ENCODE results near the gene CYSLTR2. TPM values are rescaled to one million over a fixed set of nuclear protein-coding genes. Genes with fewer than 3 reads are reported as not detected.
A peak's percentile ranks its signal among the peaks of the same experiment; 100 is the strongest.

CYSLTR2 gene
- total RNA-seq, 4 donors from 2014 or later = 0.14 to 0.16 TPM; not detected in 2

DNA sequence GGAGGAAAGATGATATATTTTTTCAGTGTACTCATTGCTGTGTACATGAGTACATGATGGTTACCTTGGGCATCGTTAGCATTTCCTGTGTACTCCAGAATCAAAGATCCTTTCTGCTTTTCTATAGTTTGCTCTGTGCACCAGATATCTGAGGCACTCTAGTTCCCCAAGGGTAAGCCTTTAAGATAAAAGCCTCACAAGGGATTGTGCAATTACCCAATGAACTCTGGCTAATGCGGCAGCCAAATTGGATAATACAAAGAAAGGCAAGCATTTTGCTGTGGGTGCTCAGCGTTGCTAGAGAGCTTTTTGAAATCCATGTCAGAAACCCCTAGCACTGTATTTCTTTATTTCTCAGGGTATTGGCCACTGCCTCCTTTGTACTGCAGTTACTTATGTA, 2.9 kb downstream of the CYSLTR2 start:
- intact Hi-C loops (cut with DNase I; ENCODE audit: low total_unique reads) (no loop called here), in situ Hi-C loops (cut with MboI; ENCODE audit: low pct_ligation_motif_present in 1 of 4, low pct_unique_long_range_greater_than_20kb in 1 of 4, low sequenced_read_pairs in 3 of 4) (no loop called here)
- no peak for DNase-seq
- no peaks in the 10 kb centered on the region for H3K36me3 ChIP-seq
- H3K9me3 ChIP-seq = no peaks in the 10 kb centered on the region
- H3K4me3 ChIP-seq = no peak overlapping the region
- TF ChIP-seq POLR2A (IDR thresholded peaks at IDR 0.05) = no peak
- TF ChIP-seq POLR2AphosphoS5 (IDR thresholded peaks at IDR 0.05) = no peak
- TF ChIP-seq, protein P1, sequence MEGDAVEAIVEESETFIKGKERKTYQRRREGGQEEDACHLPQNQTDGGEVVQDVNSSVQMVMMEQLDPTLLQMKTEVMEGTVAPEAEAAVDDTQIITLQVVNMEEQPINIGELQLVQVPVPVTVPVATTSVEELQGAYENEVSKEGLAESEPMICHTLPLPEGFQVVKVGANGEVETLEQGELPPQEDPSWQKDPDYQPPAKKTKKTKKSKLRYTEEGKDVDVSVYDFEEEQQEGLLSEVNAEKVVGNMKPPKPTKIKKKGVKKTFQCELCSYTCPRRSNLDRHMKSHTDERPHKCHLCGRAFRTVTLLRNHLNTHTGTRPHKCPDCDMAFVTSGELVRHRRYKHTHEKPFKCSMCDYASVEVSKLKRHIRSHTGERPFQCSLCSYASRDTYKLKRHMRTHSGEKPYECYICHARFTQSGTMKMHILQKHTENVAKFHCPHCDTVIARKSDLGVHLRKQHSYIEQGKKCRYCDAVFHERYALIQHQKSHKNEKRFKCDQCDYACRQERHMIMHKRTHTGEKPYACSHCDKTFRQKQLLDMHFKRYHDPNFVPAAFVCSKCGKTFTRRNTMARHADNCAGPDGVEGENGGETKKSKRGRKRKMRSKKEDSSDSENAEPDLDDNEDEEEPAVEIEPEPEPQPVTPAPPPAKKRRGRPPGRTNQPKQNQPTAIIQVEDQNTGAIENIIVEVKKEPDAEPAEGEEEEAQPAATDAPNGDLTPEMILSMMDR (IDR thresholded peaks at IDR 0.05) = no peak
- no peak for TF ChIP-seq EP300 (IDR thresholded peaks at IDR 0.05; ENCODE audit: low read depth)
- no peaks in the 10 kb centered on the region for H3K27me3 ChIP-seq
- peaks cover 0 to 15% (median 0%) of the 10 kb centered on the region in 4 donors for H3K4me1 ChIP-seq
- 74 to 100% methylated on average over 1 to 3 of the region's 3 CpGs for WGBS, 2 donors (ENCODE audit: low coverage in 1 of 2)
- no peak overlapping the region for H3K27ac ChIP-seq

DNA sequence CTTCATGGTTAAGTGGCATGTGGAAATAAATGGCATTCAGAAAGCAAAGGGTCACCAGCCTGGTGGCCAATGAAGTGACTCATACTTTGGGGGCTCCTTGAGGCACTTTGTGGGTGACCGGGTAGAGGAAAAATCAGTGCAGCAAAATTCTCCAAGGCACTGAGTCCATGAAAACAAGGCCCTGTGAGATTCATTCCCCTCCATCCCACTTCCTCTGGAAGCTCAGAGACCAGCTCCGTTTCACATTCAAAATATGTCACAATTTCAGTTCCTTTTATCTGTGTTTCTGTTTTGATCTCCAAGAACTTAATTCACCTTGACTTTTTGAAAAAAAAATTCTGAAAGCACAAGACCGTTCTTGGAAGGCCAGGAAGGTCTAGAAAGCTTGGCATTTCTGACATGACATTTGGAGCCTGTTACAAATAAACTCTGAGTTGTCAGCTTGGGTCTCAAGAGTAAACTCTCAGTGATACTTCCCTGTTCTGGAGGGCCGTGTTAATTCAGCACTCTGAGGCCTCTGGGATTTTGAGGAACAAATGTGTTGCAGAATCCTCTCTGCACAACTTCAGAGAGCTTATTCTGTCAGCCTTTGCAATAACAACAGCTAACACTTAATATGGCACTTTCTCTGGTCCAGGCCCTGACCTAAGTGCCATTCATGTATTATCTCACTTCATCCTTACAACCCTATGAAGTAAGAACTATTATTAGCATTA, 6.8 kb downstream of the CYSLTR2 start:
- no peak for TF ChIP-seq POLR2AphosphoS5 (IDR thresholded peaks at IDR 0.05)
- no peak for TF ChIP-seq EP300 (IDR thresholded peaks at IDR 0.05; ENCODE audit: low read depth)
- TF ChIP-seq, protein P1 (IDR thresholded peaks at IDR 0.05) = no peak
- TF ChIP-seq POLR2A (IDR thresholded peaks at IDR 0.05) = no peak
- H3K9me3 ChIP-seq = no peaks in the 10 kb centered on the region
- intact Hi-C loops (cut with DNase I; ENCODE audit: low total_unique reads) (no loop called here), in situ Hi-C loops (cut with MboI; ENCODE audit: low pct_ligation_motif_present in 1 of 4, low pct_unique_long_range_greater_than_20kb in 1 of 4, low sequenced_read_pairs in 3 of 4) (no loop called here)
- WGBS, 2 donors (ENCODE audit: low coverage in 1 of 2) = 40 to 42% methylated on average over 4 of the region's 4 CpGs
- H3K27ac ChIP-seq = peak overlapping the region in 2 of 4 donors; percentile 39 to 41
- H3K27me3 ChIP-seq = no peaks in the 10 kb centered on the region
- H3K4me3 ChIP-seq = no peak overlapping the region
- no peak for DNase-seq
- no peaks in the 10 kb centered on the region for H3K36me3 ChIP-seq
- peaks cover 0 to 5% (median 0%) of the 10 kb centered on the region in 4 donors for H3K4me1 ChIP-seq

DNA sequence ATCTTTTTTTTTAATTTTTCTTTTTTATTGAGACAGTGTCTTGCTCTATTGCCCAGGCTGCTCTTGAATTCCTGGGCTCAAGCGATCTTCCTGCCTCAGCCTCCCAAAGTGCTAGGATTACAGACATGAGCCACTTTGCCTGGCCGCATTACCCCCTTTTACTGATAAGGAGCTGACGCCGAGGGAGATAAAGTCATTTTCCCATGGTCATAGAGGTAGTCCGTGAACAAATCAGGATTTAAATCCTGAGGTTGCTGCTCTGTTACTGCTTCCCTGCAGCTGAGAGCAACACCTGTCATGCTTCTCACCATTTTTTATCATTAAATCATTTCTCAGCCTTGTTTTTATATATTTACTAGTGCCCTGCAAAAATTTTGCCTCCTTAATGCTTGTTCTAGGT, 7.4 kb downstream of the CYSLTR2 start:
- Histone ChIP-seq H3K4me1 (peaks cover 0 to 5% (median 0%) of the 10 kb centered on the region in 4 donors), H3K9me3 (peaks cover 0 to 4% of the 10 kb centered on the region in 2 donors), H3K4me3 (no peak overlapping the region), H3K27ac (peak overlapping the region in 1 of 4 donors; percentile 8), H3K36me3 (no peaks in the 10 kb centered on the region), H3K27me3 (no peaks in the 10 kb centered on the region)
- intact Hi-C loops (cut with DNase I; ENCODE audit: low total_unique reads) = no loop called here
- in situ Hi-C loops (cut with MboI; ENCODE audit: low pct_ligation_motif_present in 1 of 4, low pct_unique_long_range_greater_than_20kb in 1 of 4, low sequenced_read_pairs in 3 of 4) = no loop called here
- WGBS, 2 donors (ENCODE audit: low coverage in 1 of 2) = 84 to 85% methylated on average over 5 of the region's 5 CpGs
- TF ChIP-seq, protein P1 (IDR thresholded peaks at IDR 0.05) = no peak
- TF ChIP-seq POLR2AphosphoS5 (IDR thresholded peaks at IDR 0.05) (no peak), EP300 (IDR thresholded peaks at IDR 0.05; ENCODE audit: low read depth) (no peak), POLR2A (IDR thresholded peaks at IDR 0.05) (no peak)
- no peak for DNase-seq

DNA sequence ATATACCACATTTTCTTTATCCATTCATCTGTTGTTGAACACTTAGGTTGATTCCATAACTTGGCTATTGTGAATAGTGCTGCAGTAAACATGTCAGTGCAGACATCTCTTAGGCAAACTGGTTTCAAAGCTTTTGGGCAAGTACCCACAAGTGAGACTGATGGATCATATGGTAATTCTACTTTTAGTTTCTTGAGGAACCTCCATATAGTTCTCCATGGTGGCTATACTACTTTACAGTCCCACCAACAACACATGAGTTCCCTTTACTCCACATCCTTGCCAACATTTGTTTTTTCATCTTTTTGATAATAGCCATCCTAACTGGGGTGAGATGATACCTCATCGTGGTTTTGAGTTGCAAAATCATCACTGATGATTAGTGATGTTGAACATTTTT, 8.5 kb downstream of the CYSLTR2 start:
- TF ChIP-seq POLR2A (IDR thresholded peaks at IDR 0.05) (no peak), POLR2AphosphoS5 (IDR thresholded peaks at IDR 0.05) (no peak)
- TF ChIP-seq, protein P1 (IDR thresholded peaks at IDR 0.05) = no peak
- no peak for DNase-seq
- WGBS, 2 donors (ENCODE audit: low coverage in 1 of 2) = 78 to 79% methylated on average over 1 of the region's 1 CpG
- peaks cover 0 to 12% of the 10 kb centered on the region in 2 donors for H3K9me3 ChIP-seq
- no peaks in the 10 kb centered on the region for H3K36me3 ChIP-seq
- intact Hi-C loops (cut with DNase I; ENCODE audit: low total_unique reads) (no loop called here), in situ Hi-C loops (cut with MboI; ENCODE audit: low pct_ligation_motif_present in 1 of 4, low pct_unique_long_range_greater_than_20kb in 1 of 4, low sequenced_read_pairs in 3 of 4) (no loop called here)
- no peaks in the 10 kb centered on the region for H3K27me3 ChIP-seq
- H3K27ac ChIP-seq = no peak overlapping the region
- peaks cover 0 to 5% (median 0%) of the 10 kb centered on the region in 4 donors for H3K4me1 ChIP-seq
- H3K4me3 ChIP-seq = no peak overlapping the region

Measured in transverse colon (tissue), 4 donors.